NCI-H187 (cell line): ENCODE measurements around the gene NDUFS5.
"Not testable (repeated sequence)": the region's sequence is repeated elsewhere in the genome, so short reads cannot be mapped to it uniquely, and the experiment has no call there.

Source experiments
- DNase-seq, 2 experiments: peaks; one replicate each; lab custom pipeline; 2025; lab: John Stamatoyannopoulos, UW

NDUFS5 gene

GRCh38 chr1:39065542-39065941, 39.4 kb downstream of the NDUFS5 start:
- DNase-seq, result no peak

GRCh38 chr1:39068227-39068626, 42.1 kb downstream of the NDUFS5 start:
- DNase-seq, result not testable (repeated sequence)

- not testable (repeated sequence) for DNase-seq
Measured at GRCh38 chr1:39071557-39071956, 45.4 kb downstream of the NDUFS5 start.

GRCh38 chr1:39076127-39076798, 50.1 kb downstream of the NDUFS5 start:
- DNase-seq, result no peak

GRCh38 chr1:39076799-39077148, 50.6 kb downstream of the NDUFS5 start:
- no peak for DNase-seq

- DNase-seq, result no peak
Measured at GRCh38 chr1:39080269-39080826, 54.2 kb downstream of the NDUFS5 start.

- no peak for DNase-seq
Measured at GRCh38 chr1:39080831-39081270, 54.7 kb downstream of the NDUFS5 start.

- no peak for DNase-seq
Measured at GRCh38 chr1:39081271-39082009, 55.3 kb downstream of the NDUFS5 start.

GRCh38 chr1:39082010-39082799, 56.1 kb downstream of the NDUFS5 start:
- DNase-seq, result no peak

- DNase-seq, result no peak
Measured at GRCh38 chr1:39082811-39083576, 56.8 kb downstream of the NDUFS5 start.

- no peak for DNase-seq
Measured at GRCh38 chr1:39084191-39084590, 58.0 kb downstream of the NDUFS5 start.
